ENCODE results near the gene INSC. TPM values are rescaled to one million over a fixed set of nuclear protein-coding genes. Genes with fewer than 3 reads are reported as not detected.

The INSC gene
- total and polyA plus RNA-seq, 2 of the 13 experiments (the other 11 are each of a cell fraction or from before 2014, with no cell fraction given), result 0.09 TPM; not detected in 1

DNA sequence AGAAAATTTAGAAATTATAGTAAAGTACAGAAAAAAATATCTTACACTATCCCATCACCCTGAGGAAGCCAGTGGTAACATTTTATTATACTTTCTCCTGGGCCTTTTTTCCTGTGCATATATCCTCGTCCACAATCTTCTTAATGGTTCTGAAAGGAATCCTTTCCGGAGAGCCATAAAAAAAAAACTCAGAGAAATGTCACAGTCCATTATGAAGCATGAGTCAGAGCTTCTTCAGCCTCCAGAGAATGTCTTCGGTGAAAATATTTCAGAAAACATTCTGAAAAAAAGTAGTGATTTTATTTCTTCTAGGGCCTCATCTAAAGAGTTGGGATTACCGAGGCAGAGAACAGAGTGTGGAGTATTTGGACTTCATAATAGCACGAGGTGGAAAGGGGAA, 163.4 kb downstream of the INSC start:
- H2AFZ ChIP-seq (ENCODE audit: low read length), result no peak overlapping the region
- H3K27ac ChIP-seq (ENCODE audit: extremely low read length, insufficient read depth, low read length), result no peak overlapping the region
- DNase-seq (ENCODE audit: low spot score), result no peak
- no peaks in the 10 kb centered on the region for H3K27me3 ChIP-seq (ENCODE audit: control insufficient read depth in 1 of 2, insufficient read depth in 2 of 2, low read length in 2 of 2)
- BruUV-seq (replicated peaks), result no TSS peak
- 2% methylated on average over 5 of the region's 5 CpGs for WGBS (ENCODE audit: low lambda C conversion rate)
- no peak for ATAC-seq
- no peaks in the 10 kb centered on the region for H4K20me1 ChIP-seq (ENCODE audit: insufficient read depth, low read length)
- TF ChIP-seq ZNF773 (CRISPR knock-in tag; IDR thresholded peaks at IDR 0.05; ENCODE audit: borderline replicate concordance), result no peak
- intact Hi-C loops (cut with micrococcal nuclease; ENCODE audit: unreplicated experiment), result no loop called here
- in situ Hi-C loops (cut with HindIII; ENCODE audit: extremely low pct_ligation_motif_present, low pct_unique_long_range_greater_than_20kb), result no loop called here
- H3K36me3 ChIP-seq (replicated peaks in 1 of 2; ENCODE audit: control insufficient read depth in 1 of 2, insufficient read depth in 2 of 2, low read length in 2 of 2), result no peaks in the 10 kb centered on the region
- no peak overlapping the region for H3K9ac ChIP-seq (ENCODE audit: insufficient read depth, low read depth, low read length)
- H3K9me3 ChIP-seq (ENCODE audit: low read length), result no peaks in the 10 kb centered on the region
- H3K4me1 ChIP-seq (ENCODE audit: insufficient read depth, low read length), result no peaks in the 10 kb centered on the region
- H3K4me3 ChIP-seq (replicated peaks in 1 of 3; ENCODE audit: insufficient read depth in 1 of 3, low read depth in 2 of 3, low read length in 3 of 3), result no peak overlapping the region
- ChIA-PET CTCF (ENCODE audit: low intra/inter-chr PET ratio, low total read pairs) (no interaction called here), POLR2A (no interaction called here)
- FAIRE-seq, result no peak
- H3K79me2 ChIP-seq (ENCODE audit: insufficient read depth, low read length), result no peaks in the 10 kb centered on the region
- H3K4me2 ChIP-seq (ENCODE audit: low read depth, low read length), result no peak overlapping the region

DNA sequence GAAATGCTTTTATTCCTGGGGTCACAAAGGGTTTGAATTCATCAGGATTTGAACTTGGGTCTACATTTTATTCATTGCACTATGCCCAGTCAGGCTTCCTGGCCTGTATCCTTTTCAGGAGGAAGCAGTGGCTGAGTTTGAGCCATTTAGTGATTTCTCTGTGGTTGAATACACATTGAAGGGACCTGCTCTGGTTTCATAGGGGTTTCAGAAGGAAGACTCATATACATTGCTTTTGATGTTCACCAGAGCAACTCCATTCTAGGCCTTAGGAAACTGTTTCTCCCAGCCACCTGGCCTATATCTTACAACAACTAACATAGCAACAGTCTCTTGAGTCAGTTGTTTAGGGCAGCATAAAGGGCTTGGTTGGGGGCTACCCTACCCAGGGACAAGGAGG, 165.7 kb downstream of the INSC start:
- BruUV-seq (replicated peaks), result no TSS peak
- H3K79me2 ChIP-seq (ENCODE audit: insufficient read depth, low read length), result no peaks in the 10 kb centered on the region
- in situ Hi-C loops (cut with HindIII; ENCODE audit: extremely low pct_ligation_motif_present, low pct_unique_long_range_greater_than_20kb), result no loop called here
- H3K4me3 ChIP-seq (replicated peaks in 1 of 3; ENCODE audit: insufficient read depth in 1 of 3, low read depth in 2 of 3, low read length in 3 of 3), result no peak overlapping the region
- no peaks in the 10 kb centered on the region for H3K27me3 ChIP-seq (ENCODE audit: control insufficient read depth in 1 of 2, insufficient read depth in 2 of 2, low read length in 2 of 2)
- ChIA-PET POLR2A (no interaction called here), CTCF (ENCODE audit: low intra/inter-chr PET ratio, low total read pairs) (no interaction called here)
- ATAC-seq (no peak), DNase-seq (ENCODE audit: low spot score) (no peak), FAIRE-seq (no peak)
- H3K4me1 ChIP-seq (ENCODE audit: insufficient read depth, low read length), result no peaks in the 10 kb centered on the region
- H3K36me3 ChIP-seq (replicated peaks in 1 of 2; ENCODE audit: control insufficient read depth in 1 of 2, insufficient read depth in 2 of 2, low read length in 2 of 2), result no peaks in the 10 kb centered on the region
- no peak overlapping the region for H3K27ac ChIP-seq (ENCODE audit: extremely low read length, insufficient read depth, low read length)
- H3K9me3 ChIP-seq (ENCODE audit: low read length), result no peaks in the 10 kb centered on the region
- no peak overlapping the region for H3K4me2 ChIP-seq (ENCODE audit: low read depth, low read length)
- H2AFZ ChIP-seq (ENCODE audit: low read length), result no peak overlapping the region
- H4K20me1 ChIP-seq (ENCODE audit: insufficient read depth, low read length), result no peaks in the 10 kb centered on the region
- no peak for TF ChIP-seq CENPT (CRISPR knock-in tag; IDR thresholded peaks at IDR 0.05; ENCODE audit: low read depth)
- TF ChIP-seq, protein P1, sequence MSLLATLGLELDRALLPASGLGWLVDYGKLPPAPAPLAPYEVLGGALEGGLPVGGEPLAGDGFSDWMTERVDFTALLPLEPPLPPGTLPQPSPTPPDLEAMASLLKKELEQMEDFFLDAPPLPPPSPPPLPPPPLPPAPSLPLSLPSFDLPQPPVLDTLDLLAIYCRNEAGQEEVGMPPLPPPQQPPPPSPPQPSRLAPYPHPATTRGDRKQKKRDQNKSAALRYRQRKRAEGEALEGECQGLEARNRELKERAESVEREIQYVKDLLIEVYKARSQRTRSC (CRISPR knock-in tag; IDR thresholded peaks at IDR 0.05; ENCODE audit: low read depth), result no peak
- no peak for TF ChIP-seq HOXA3 (CRISPR knock-in tag; IDR thresholded peaks at IDR 0.05)
- TF ChIP-seq, protein P2, sequence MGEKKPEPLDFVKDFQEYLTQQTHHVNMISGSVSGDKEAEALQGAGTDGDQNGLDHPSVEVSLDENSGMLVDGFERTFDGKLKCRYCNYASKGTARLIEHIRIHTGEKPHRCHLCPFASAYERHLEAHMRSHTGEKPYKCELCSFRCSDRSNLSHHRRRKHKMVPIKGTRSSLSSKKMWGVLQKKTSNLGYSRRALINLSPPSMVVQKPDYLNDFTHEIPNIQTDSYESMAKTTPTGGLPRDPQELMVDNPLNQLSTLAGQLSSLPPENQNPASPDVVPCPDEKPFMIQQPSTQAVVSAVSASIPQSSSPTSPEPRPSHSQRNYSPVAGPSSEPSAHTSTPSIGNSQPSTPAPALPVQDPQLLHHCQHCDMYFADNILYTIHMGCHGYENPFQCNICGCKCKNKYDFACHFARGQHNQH (CRISPR knock-in tag; IDR thresholded peaks at IDR 0.05), result no peak
- no peak for TF ChIP-seq ZNF17 (CRISPR knock-in tag; IDR thresholded peaks at IDR 0.05)
- TF ChIP-seq, protein P3, sequence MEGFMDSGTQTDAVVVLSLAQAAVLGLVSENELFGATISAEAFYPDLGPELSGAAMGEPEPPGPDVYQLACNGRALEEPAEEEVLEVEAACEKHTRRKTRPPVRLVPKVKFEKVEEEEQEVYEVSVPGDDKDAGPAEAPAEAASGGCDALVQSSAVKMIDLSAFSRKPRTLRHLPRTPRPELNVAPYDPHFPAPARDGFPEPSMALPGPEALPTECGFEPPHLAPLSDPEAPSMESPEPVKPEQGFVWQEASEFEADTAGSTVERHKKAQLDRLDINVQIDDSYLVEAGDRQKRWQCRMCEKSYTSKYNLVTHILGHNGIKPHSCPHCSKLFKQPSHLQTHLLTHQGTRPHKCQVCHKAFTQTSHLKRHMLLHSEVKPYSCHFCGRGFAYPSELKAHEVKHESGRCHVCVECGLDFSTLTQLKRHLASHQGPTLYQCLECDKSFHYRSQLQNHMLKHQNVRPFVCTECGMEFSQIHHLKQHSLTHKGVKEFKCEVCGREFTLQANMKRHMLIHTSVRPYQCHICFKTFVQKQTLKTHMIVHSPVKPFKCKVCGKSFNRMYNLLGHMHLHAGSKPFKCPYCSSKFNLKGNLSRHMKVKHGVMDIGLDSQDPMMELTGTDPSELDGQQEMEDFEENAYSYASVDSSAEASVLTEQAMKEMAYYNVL (CRISPR knock-in tag; IDR thresholded peaks at IDR 0.05; ENCODE audit: borderline replicate concordance), result no peak
- TF ChIP-seq MEIS1 (CRISPR knock-in tag; IDR thresholded peaks at IDR 0.05; ENCODE audit: borderline replicate concordance), result no peak
- TF ChIP-seq MEF2D (CRISPR knock-in tag; IDR thresholded peaks at IDR 0.05), result no peak
- no peak for TF ChIP-seq ZNF761 (CRISPR knock-in tag; conservative IDR thresholded peaks at IDR 0.05)
- TF ChIP-seq, protein P4, sequence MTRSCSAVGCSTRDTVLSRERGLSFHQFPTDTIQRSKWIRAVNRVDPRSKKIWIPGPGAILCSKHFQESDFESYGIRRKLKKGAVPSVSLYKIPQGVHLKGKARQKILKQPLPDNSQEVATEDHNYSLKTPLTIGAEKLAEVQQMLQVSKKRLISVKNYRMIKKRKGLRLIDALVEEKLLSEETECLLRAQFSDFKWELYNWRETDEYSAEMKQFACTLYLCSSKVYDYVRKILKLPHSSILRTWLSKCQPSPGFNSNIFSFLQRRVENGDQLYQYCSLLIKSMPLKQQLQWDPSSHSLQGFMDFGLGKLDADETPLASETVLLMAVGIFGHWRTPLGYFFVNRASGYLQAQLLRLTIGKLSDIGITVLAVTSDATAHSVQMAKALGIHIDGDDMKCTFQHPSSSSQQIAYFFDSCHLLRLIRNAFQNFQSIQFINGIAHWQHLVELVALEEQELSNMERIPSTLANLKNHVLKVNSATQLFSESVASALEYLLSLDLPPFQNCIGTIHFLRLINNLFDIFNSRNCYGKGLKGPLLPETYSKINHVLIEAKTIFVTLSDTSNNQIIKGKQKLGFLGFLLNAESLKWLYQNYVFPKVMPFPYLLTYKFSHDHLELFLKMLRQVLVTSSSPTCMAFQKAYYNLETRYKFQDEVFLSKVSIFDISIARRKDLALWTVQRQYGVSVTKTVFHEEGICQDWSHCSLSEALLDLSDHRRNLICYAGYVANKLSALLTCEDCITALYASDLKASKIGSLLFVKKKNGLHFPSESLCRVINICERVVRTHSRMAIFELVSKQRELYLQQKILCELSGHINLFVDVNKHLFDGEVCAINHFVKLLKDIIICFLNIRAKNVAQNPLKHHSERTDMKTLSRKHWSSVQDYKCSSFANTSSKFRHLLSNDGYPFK (CRISPR knock-in tag; IDR thresholded peaks at IDR 0.05; ENCODE audit: borderline replicate concordance), result no peak
- no peak for TF ChIP-seq TGIF2 (CRISPR knock-in tag; IDR thresholded peaks at IDR 0.05)
- no peak overlapping the region for H3K9ac ChIP-seq (ENCODE audit: insufficient read depth, low read depth, low read length)
- intact Hi-C loops (cut with micrococcal nuclease; ENCODE audit: unreplicated experiment), result no loop called here

All from HepG2 (cell line).